Stimulated activated CD4-positive, alpha-beta T cell treated with anti-CD3 and anti-CD28 coated beads, Interleukin-12 subunit alpha, Interleukin-12 subunit beta, amount 100 ng/mL, for 48 hours (primary cell): ENCODE results near the gene TBC1D22A.
"Not testable (repeated sequence)": the region's sequence is repeated elsewhere in the genome, so short reads cannot be mapped to it uniquely, and the experiment has no call there.

ENCODE experiments used
- DNase-seq, 3 donors: peaks; one replicate each; pipeline ENCODE4 v3.0.0-alpha.2; 2020; ENCODE audit warnings: low read depth in 2 of 3, low spot score in 1 of 3

Gene TBC1D22A

DNA sequence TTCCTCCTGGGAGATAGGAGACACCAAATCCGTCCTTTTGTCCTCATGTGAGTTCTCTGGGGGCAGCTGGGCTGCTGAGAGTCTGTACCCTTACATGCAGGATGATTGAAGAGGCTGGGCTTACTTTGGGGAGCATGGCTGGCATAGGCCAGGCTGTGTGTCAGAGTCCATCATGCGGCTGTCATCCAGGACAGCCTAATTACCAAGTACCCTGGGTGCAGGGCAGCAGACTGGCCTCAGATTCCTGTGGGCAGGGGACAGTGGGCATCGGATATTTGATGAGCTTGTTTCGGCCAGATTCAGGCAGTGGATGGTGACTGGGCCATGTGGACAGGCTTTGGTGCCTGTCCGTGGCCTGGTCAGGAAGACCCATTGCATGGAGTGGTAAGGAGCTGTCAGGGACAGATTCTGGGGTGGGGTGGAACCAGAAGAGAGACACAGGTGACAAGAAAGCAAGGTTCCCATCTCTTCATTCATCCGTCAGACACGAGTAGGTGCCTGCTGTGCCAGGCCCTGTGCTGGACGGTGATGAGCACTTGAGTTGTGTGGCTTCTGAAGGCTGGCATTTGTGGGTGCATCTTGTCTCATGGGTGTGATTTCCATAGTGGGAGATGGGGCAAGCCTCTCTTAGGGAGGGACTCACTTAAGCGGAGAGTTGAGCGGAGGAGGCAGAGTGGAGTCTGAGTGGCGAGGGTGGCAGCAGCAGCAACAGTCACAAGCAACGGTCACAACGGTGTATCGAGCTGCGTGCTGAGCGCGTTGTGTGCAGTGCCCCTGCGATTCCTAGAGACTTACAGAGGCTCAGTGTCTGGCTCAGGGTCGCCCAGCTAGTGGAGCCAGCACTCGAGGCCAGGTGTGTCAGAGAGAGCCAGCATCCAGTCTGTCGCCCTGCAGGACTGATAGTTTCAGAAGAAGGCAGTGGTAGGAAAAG, 48.7 kb downstream of the TBC1D22A start:
- DNase-seq, result no peak

DNA sequence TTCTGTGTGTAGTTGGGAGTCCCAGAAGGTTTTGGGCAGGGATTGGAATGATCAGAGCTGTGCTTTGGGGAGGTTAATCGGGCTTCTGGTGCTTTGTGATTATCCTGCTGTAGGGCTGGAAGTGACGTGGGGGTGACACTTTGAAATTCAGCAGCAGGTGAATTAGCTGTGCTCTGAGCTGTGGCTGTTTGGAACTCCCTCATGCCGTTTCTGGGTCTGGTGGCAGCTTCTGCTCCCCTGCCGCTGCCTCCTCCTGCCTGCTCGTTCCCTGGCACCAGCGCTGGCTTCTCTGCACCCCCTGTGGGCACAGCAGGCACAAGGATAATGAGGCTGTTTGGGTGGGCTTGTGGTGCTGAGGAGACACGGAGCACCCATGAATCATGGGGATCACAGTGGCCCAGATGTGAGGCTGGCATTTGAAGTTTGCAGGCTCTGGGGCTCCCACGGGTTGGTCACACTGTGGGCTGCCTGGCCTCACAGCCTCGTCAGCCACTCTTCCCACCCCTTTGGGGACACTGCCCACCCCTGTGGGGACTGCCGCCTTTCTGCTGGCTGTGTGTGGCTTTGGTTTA, 49.7 kb downstream of the TBC1D22A start:
- no peak for DNase-seq

DNA sequence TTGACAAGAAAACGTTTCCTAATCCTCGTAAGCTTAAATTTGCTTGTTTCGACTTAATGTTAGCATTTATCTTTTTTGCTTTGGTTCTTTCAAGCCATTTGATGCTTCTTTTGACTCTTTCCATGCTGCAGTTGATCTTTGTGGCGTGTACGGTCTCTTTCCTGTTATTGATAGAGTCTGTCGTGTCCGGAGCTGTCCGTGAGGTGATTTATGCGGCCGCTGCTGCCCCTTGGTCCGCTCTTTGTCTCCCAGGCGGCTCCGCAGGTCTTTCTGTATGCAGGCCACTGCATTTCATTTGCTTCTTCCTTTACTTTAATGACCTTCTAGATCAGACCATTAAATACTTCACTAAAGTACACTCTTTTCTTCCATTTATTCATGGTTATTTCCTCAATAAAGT, 50.3 kb downstream of the TBC1D22A start:
- no peak for DNase-seq

DNA sequence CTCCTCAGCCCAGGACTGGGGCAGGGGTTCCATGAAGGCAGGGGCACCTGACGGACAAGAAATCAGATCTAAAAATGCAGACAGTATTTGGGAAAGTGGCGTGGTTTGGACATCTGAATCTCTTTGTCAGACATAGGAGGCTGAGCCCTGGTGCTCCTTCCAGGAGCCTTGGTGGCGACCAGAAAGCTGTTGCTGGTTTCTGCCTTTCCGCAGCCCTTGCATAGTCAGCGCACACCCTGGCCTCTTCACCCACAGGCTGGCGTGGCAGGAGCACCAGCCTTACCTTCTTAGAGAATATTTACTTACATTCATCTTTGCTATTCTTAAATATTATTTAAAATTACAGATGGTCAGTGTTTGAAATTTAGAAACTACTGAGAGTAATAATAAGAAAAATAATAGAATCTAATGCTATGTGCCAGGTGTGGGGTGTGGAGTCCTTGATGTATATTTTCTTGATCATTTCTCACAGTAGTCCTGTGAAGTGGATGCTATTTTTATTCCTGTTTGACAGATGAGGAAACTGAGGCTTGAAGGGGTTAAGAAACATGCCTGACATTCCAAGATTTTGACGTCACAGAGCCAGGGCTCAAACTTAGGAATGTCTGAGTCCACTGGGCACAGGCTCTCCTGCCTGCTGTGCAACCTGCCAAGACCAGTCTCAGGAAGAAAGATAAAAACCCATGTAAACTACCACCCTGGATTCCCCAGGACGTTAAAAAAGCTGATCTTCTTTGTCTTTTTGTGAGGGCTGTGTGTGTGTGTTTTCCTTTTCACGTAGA, 51.6 kb downstream of the TBC1D22A start:
- no peak for DNase-seq

- no peak for DNase-seq
Measured at GRCh38 chr22:46815132-46815531, 52.7 kb downstream of the TBC1D22A start.

GRCh38 chr22:46815559-46815895, 53.1 kb downstream of the TBC1D22A start:
- no peak for DNase-seq

GRCh38 chr22:46815896-46816731, 53.7 kb downstream of the TBC1D22A start:
- DNase-seq, result no peak

- not testable (repeated sequence) for DNase-seq
Measured at GRCh38 chr22:46817390-46817789, 54.9 kb downstream of the TBC1D22A start.

GRCh38 chr22:46823248-46823647, 60.8 kb downstream of the TBC1D22A start:
- DNase-seq, result no peak

DNA sequence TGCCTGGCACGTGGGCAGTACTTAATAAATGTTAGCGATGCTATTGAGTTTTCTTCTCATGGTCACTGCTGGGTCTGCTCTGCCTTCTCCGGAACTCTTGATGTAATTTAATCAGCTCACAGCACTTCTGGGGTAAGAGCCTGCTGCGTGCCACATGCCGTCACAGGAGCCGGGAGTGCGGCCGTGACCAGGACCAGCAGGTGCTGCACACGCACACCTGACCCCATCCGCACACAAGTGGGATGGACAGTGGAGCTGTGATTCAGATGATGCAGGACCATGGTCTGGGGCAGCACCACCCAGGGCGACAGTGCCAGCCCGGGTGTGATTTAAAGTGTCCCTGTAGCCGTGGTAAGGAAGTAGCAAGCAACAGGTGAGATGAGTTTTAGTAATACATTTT, 61.2 kb downstream of the TBC1D22A start:
- no peak for DNase-seq

DNA sequence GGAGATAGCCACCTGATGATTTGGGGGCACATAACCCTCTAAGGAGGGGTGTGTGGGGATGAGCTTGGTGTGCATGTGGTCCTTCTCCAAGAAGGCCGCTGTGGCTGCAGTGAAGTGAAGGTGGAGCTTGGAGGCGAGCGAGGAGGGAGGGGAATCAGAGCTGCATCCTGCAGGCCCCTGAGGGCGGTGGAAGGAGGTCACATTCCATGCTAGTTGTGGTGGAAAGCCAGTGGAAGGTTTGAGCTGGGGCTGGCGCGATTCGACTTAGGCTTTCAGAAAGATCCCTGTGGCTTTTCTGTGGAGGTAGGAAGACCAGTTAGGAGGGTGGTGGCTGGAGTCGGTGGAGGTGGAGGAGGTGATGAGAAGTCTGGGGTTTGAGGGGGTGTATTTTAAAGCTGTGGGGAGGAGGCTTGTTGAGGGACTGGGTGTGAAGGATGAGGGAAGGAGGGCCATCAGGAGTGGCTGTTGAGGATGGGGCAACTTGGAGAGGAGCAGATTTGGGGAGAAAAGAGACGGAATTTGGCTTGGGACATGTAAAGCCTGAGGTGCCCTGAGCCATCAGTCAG, 62.0 kb downstream of the TBC1D22A start:
- no peak for DNase-seq

DNA sequence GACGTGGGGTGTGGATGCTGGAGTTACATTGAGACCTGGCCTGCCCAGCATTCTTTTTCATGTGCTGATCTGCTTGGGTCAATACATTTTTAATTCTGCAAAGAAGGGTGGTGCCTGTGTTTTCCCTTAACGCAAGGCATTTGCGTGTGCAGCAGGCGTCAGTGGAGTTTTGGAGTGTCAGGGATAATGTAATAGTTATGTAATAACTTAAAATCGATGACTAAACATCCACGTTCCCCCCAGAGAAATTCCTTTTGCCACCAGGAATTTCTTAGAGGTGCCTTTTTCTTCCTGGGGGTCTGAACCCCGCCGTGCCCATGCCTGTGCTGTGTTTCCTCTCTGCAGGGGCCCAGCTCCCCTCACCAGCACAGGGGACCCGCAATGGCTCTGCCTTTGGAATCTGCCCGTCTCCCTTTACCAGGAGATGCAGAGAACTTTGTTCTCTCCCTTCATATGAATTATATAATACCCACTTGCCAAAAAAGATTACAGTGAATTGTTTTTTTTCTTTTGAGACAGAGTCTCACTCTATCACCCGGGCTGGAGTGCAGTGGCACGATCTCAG, 62.6 kb downstream of the TBC1D22A start:
- DNase-seq, result no peak

DNA sequence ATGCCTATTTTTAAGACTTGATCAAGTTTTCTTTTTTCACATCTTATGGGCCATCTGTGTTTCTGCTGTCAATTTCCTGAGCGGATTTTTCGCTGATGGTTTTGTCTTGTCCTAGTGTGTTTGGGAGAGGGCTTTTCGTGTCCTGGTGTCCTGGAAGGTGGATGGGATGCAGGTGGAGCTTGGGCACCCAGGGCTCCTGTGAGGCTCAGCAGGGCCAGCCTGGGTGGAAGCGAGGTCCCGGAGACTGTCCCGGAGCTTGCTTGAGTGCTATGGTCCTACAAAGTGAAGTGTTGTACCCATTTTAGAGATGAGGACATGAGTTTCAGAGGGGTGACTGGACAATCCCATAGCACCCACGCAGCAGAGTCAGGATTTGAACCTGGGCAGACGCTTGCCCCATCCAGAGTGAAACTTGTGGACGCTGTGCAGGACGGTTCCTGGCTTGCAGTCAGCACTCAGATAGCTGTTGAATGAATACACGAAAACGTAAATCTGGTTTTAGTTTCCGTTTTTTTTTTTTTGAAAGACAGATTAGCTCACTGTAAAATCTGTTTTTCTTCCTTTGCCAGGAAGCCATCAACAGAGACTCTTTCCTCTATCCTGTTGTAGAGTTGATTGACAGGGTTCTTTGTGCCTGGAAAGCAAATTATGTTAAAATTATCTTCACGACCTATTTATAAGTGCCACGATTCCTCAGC, 64.1 kb downstream of the TBC1D22A start:
- DNase-seq, result no peak

GRCh38 chr22:46827136-46827780, 64.8 kb downstream of the TBC1D22A start:
- DNase-seq, result no peak

GRCh38 chr22:46827781-46828180, 65.3 kb downstream of the TBC1D22A start:
- no peak for DNase-seq

- DNase-seq, result no peak
Measured at GRCh38 chr22:46828323-46828900, 66.0 kb downstream of the TBC1D22A start.

- no peak for DNase-seq
Measured at GRCh38 chr22:46829117-46829891, 66.9 kb downstream of the TBC1D22A start.
